CD14-positive monocyte (primary cell): ENCODE measurements around the gene IFI35. TPM values are rescaled to one million over a fixed set of nuclear protein-coding genes. Genes with fewer than 3 reads are reported as not detected.

Experiments used
- DNase-seq, 3 donors: peaks; one replicate each; pipeline ENCODE4 v3.0.0-alpha.2; 2011 to 2022
- H2AFZ ChIP-seq: 2 replicates; pipeline ENCODE4 v1.6.0; 2012; ENCODE audit warnings: mild to moderate bottlenecking, low read depth, low read length, inconsistent platforms; ENCODE audit not compliant: insufficient read depth, poor library complexity, severe bottlenecking
- H3K27ac ChIP-seq, 2 donors: 1 replicate in 1 of 2; 2 replicates in 1 of 2; pipeline ENCODE4 v1.5.1; 2012 to 2013; ENCODE audit warnings: low read length in 2 of 2, control low read depth in 1 of 2, inconsistent platforms in 1 of 2, low read depth in 1 of 2, mild to moderate bottlenecking in 1 of 2
- H3K27me3 ChIP-seq, 2 donors: one replicate each; pipeline versions ENCODE4 v1.6.0 to v1.6.1; 2011 to 2013; ENCODE audit warnings: low read length in 2 of 2; ENCODE audit not compliant: control insufficient read depth in 2 of 2, insufficient read depth in 2 of 2
- H3K36me3 ChIP-seq, 2 donors: replicated peaks in 1 of 2; 1 replicate in 1 of 2; 2 replicates in 1 of 2; pipeline versions ENCODE4 v1.5.1 to v1.6.1; 2012 to 2013; ENCODE audit warnings: low read length in 2 of 2, control low read depth in 1 of 2, inconsistent platforms in 1 of 2, mild to moderate bottlenecking in 1 of 2; ENCODE audit not compliant: insufficient read depth in 2 of 2, control insufficient read depth in 1 of 2
- H3K4me1 ChIP-seq, 2 donors: 1 replicate in 1 of 2; 2 replicates in 1 of 2; pipeline versions ENCODE4 v1.5.1 to v1.6.1; 2012 to 2013; ENCODE audit warnings: low read length in 2 of 2, control low read depth in 1 of 2, inconsistent platforms in 1 of 2, mild to moderate bottlenecking in 1 of 2, moderate library complexity in 1 of 2; ENCODE audit not compliant: insufficient read depth in 2 of 2, control insufficient read depth in 1 of 2
- H3K4me2 ChIP-seq: replicated peaks from 2 replicates; pipeline ENCODE3; 2012; ENCODE audit warnings: low read length, moderate library complexity, mild to moderate bottlenecking; ENCODE audit not compliant: poor library complexity, severe bottlenecking; ENCODE audit errors: extremely low read depth
- H3K4me3 ChIP-seq, 3 experiments: fragments of 200-600 bp in 1 of 3; sonication (generic) in 1 of 3; replicated peaks in 1 of 3; 1 replicate in 2 of 3; 2 replicates in 1 of 3; pipeline ENCODE4 v1.5.1; 2011 to 2013; ENCODE audit warnings: low read length in 3 of 3, mild to moderate bottlenecking in 3 of 3, control low read depth in 2 of 3, low read depth in 2 of 3, inconsistent platforms in 1 of 3, moderate library complexity in 1 of 3
- H3K79me2 ChIP-seq: 2 replicates; pipeline ENCODE4 v1.6.0; 2012; ENCODE audit warnings: mild to moderate bottlenecking, control low read depth, inconsistent platforms, low read length, moderate library complexity; ENCODE audit not compliant: insufficient read depth
- H3K9ac ChIP-seq: 2 replicates; pipeline ENCODE4 v1.6.0; 2017; ENCODE audit warnings: low read length, mild to moderate bottlenecking; ENCODE audit not compliant: insufficient read depth, poor library complexity, severe bottlenecking
- H3K9me3 ChIP-seq, 2 donors: replicated peaks in 1 of 2; 1 replicate in 1 of 2; 2 replicates in 1 of 2; pipeline versions ENCODE4 v1.5.1 to v1.6.1; 2012 to 2013; ENCODE audit warnings: low read length in 2 of 2, control low read depth in 1 of 2; ENCODE audit not compliant: control insufficient read depth in 1 of 2, insufficient read depth in 1 of 2
- H4K20me1 ChIP-seq: 2 replicates; pipeline ENCODE4 v1.6.0; 2012; ENCODE audit warnings: mild to moderate bottlenecking, low read length, control low read depth, moderate library complexity; ENCODE audit not compliant: insufficient read depth
- H3K27ac Mint-ChIP-seq, 7 donors: one replicate each; pipeline ENCODE4 v1.8.0; 2020; ENCODE audit warnings: mild to moderate bottlenecking in 7 of 7, mixed read lengths in 7 of 7, moderate library complexity in 6 of 7, inconsistent platforms in 2 of 7
- H3K27me3 Mint-ChIP-seq, 3 donors: one replicate each; pipeline ENCODE4 v1.8.0; 2021 to 2022; ENCODE audit warnings: low read depth in 3 of 3, mild to moderate bottlenecking in 3 of 3, mixed read lengths in 3 of 3, moderate library complexity in 3 of 3, inconsistent platforms in 1 of 3
- H3K36me3 Mint-ChIP-seq, 2 donors: one replicate each; pipeline ENCODE4 v1.8.0; 2020; ENCODE audit warnings: mixed read lengths in 2 of 2, inconsistent platforms in 1 of 2, mild to moderate bottlenecking in 1 of 2
- H3K4me1 Mint-ChIP-seq: one replicate; pipeline ENCODE4 v1.8.0; 2020; ENCODE audit warnings: mild to moderate bottlenecking, mixed read lengths
- H3K4me3 Mint-ChIP-seq, 2 donors: one replicate each; pipeline ENCODE4 v1.8.0; 2020; ENCODE audit warnings: mild to moderate bottlenecking in 2 of 2, mixed read lengths in 2 of 2, moderate library complexity in 1 of 2
- H3K9me3 Mint-ChIP-seq, 7 donors: one replicate each; pipeline ENCODE4 v1.8.0; 2020 to 2022; ENCODE audit warnings: mixed read lengths in 7 of 7, mild to moderate bottlenecking in 6 of 7, moderate library complexity in 6 of 7, inconsistent platforms in 2 of 7
- CTCF ChIP-seq: fragments of 200-600 bp; IDR thresholded peaks from one replicate; pipeline ENCODE4 v1.8.0; 2022; ENCODE audit warnings: antibody characterized with exemption, mild to moderate bottlenecking
- WGBS: methylation state at CpG from one replicate; pipeline ENCODE4 v1.1.5; 2013; ENCODE audit warnings: missing lambda C conversion rate; ENCODE audit not compliant: insufficient coverage; 5-methylcytosine and 5-hydroxymethylcytosine counted together
- intact Hi-C, 2 donors: fragments of 100-400 bp; cut with micrococcal nuclease; formaldehyde crosslinking; loops; one replicate each; pipeline versions ENCODE4 v1.15.0 to v1.15.1; 2023
- polyA plus RNA-seq, 3 donors: library from polyadenylated mRNA; depleted of rRNA in 1 of 3; unstranded in 2 of 3; stranded (reverse) in 1 of 3; fragments of 300-500 nt in 2 of 3; fragments of >200 nt in 1 of 3; fragmentation: Illumina TruSeq in 2 of 3; gene quantifications; 1 replicate in 2 of 3; 2 replicates in 1 of 3; pipeline ENCODE4 v1.2.3, GENCODE V29; 2012 to 2021

The IFI35 gene
- polyA plus RNA-seq, 3 donors, result 76.9 to 152 (median 106) TPM

DNA sequence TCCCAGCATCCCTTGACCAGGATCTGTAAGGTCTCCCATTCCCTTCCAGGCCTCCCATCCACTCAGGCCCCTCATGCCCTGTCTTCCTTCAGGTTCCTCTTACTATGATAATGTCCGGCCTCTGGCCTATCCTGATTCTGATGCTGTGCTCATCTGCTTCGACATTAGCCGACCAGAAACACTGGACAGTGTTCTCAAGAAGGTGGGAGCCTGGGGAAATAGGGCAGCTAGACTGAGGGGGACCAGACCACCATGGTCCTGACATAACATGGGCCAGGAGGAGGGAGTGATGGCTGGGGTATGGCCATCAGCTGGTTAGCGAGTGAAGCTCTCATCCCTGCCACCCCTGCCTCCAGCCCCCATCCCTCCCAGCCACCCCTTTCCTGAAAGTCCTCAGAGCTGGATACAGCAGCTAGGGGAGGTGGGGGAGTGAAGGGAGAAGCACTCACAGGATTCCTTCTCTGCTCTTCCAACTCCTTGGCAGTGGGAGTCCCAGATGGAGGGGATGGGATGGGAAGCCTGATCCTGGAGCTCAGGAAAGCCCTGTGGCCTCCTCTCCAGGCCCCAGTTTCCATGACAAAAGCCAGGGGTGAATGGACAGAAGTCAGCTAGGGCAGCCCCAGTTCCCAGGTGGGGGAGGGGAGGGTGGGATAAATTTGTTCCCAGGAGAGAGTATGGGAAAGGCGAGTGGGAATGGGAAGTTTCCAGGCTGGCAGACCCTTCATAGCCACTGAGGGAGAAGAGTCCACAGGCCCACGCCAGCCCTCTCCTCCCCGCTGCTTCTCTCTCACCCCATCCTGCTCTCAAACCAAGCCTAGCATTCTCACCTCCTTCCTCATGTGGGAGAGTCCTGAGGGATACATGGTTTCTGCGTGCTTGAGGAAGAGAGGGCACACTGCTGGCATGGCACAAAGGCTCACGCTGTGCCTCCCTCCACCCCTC lies 20.8 kb downstream of the IFI35 start:
- H3K27ac Mint-ChIP-seq, result peak overlapping the region in 1 of 7 donors; percentile 82
- H3K4me3 ChIP-seq, result no peak overlapping the region
- H3K36me3 ChIP-seq, result no peaks in the 10 kb centered on the region
- intact Hi-C loops, result loop anchor here in 1 of 2 donors (10.0 kb wide), 2 partner anchors 97 to 147 kb away; partner anchors contain the start of genes BRCA1 and NBR1
- peaks cover 0 to 3% of the 10 kb centered on the region in 2 donors for H3K36me3 Mint-ChIP-seq
- no peak overlapping the region for H3K27ac ChIP-seq
- peaks cover 30% of the 10 kb centered on the region for H3K4me1 Mint-ChIP-seq
- no peak for DNase-seq
- no peak overlapping the region for H3K4me3 Mint-ChIP-seq
- peaks cover 17 to 26% of the 10 kb centered on the region in 2 donors for H3K4me1 ChIP-seq
- no peaks in the 10 kb centered on the region for H3K9me3 ChIP-seq
- H3K4me2 ChIP-seq, result no peak overlapping the region
- 95% methylated on average over 3 of the region's 9 CpGs for WGBS
- H2AFZ ChIP-seq, result no peak overlapping the region
- no peaks in the 10 kb centered on the region for H3K79me2 ChIP-seq
- H3K9ac ChIP-seq, result no peak overlapping the region
- peaks cover 0 to 3% (median 0%) of the 10 kb centered on the region in 7 donors for H3K9me3 Mint-ChIP-seq
- H3K27me3 Mint-ChIP-seq, result peaks cover 8 to 28% (median 16%) of the 10 kb centered on the region in 3 donors
- H4K20me1 ChIP-seq, result no peaks in the 10 kb centered on the region
- H3K27me3 ChIP-seq, result peaks cover 0 to 15% of the 10 kb centered on the region in 2 donors
- no peak for TF ChIP-seq CTCF

DNA sequence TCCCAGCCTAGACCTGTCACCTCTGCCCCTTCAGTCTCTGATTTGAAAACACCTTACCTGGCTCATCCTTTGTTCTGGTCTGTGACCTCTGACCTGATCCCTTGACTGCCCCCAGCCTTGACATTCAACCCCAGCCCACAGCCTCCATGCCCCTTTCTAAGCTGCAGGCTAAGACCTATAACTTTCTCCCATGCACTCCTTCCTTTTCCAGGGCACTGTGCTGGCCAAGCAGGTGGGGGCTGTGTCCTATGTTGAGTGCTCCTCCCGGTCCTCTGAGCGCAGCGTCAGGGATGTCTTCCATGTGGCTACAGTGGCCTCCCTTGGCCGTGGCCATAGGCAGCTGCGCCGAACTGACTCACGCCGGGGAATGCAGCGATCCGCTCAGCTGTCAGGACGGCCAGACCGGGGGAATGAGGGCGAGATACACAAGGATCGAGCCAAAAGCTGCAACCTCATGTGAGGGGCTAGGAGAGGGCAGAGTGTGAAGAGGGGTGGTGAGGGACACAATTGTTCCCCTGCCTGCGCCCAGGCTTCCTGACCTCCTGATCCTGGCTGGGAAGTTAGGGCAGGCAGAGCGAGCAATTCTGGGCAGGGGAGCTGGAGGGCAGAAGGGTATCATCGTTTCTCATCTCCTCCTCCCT lies 21.8 kb downstream of the IFI35 start:
- Mint-ChIP-seq H3K9me3 (peaks cover 0 to 3% (median 0%) of the 10 kb centered on the region in 7 donors), H3K4me1 (peaks cover 30% of the 10 kb centered on the region), H3K27ac (no peak overlapping the region), H3K27me3 (peaks cover 8 to 27% (median 16%) of the 10 kb centered on the region in 3 donors), H3K36me3 (peaks cover 0 to 3% of the 10 kb centered on the region in 2 donors), H3K4me3 (no peak overlapping the region)
- Histone ChIP-seq H3K4me1 (peaks cover 13 to 26% of the 10 kb centered on the region in 2 donors), H3K9ac (no peak overlapping the region), H3K4me2 (no peak overlapping the region), H3K4me3 (no peak overlapping the region), H2AFZ (no peak overlapping the region), H4K20me1 (no peaks in the 10 kb centered on the region), H3K27ac (no peak overlapping the region), H3K36me3 (no peaks in the 10 kb centered on the region), H3K9me3 (no peaks in the 10 kb centered on the region), H3K79me2 (no peaks in the 10 kb centered on the region), H3K27me3 (peaks cover 0 to 15% of the 10 kb centered on the region in 2 donors)
- TF ChIP-seq CTCF, result no peak
- no peak for DNase-seq
- 92% methylated on average over 15 of the region's 17 CpGs for WGBS
- intact Hi-C loops, result loop anchor here in 1 of 2 donors (10.0 kb wide), 2 partner anchors 96 to 146 kb away; partner anchors contain the start of genes BRCA1 and NBR1
